Esophagus muscularis mucosa (tissue), 4 donors: ENCODE measurements around the gene NPC1L1.

Experiments used
- EP300 ChIP-seq: sonication (generic); formaldehyde crosslinking; IDR thresholded peaks from one replicate; pipeline ENCODE4 v1.6.1; 2017; ENCODE audit warnings: antibody characterized with exemption
- POLR2A ChIP-seq: fragments of 450-650 bp; IDR thresholded peaks from one replicate; pipeline ENCODE4 v1.6.1; 2017; ENCODE audit warnings: antibody characterized with exemption, moderate library complexity, mild to moderate bottlenecking, low read depth
- TF ChIP-seq, protein P1 (sequence below), 3 experiments: fragments of 200-600 bp in 2 of 3; fragments of 450-650 bp in 1 of 3; sonication (generic) in 2 of 3; IDR thresholded peaks; one replicate each; pipeline ENCODE4 v1.5.1; 2017 to 2019; ENCODE audit warnings: antibody characterized with exemption in 3 of 3, mild to moderate bottlenecking in 2 of 3, moderate library complexity in 1 of 3

DNA sequence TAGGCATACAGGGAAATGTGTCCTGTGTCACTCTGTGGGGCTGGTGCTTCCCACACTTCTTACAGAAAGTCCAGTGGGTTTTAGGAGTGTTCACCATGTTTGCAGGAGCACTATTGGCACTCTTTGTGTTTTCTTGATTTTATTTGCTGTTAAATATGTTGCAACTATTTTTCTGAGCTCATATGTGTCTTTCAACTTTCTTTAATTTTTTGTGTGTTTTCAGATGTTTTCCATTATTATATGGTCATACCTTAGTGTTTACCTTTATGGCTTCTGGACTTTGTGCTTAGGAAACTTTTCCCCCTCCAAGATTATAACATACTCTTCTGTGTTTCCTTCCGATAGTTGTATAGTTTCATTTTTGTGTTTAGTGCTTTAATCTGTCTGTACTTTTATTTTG, 29.9 kb downstream of the NPC1L1 start:
- TF ChIP-seq, protein P1, sequence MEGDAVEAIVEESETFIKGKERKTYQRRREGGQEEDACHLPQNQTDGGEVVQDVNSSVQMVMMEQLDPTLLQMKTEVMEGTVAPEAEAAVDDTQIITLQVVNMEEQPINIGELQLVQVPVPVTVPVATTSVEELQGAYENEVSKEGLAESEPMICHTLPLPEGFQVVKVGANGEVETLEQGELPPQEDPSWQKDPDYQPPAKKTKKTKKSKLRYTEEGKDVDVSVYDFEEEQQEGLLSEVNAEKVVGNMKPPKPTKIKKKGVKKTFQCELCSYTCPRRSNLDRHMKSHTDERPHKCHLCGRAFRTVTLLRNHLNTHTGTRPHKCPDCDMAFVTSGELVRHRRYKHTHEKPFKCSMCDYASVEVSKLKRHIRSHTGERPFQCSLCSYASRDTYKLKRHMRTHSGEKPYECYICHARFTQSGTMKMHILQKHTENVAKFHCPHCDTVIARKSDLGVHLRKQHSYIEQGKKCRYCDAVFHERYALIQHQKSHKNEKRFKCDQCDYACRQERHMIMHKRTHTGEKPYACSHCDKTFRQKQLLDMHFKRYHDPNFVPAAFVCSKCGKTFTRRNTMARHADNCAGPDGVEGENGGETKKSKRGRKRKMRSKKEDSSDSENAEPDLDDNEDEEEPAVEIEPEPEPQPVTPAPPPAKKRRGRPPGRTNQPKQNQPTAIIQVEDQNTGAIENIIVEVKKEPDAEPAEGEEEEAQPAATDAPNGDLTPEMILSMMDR (IDR thresholded peaks at IDR 0.05) = no peak
- TF ChIP-seq POLR2A = no peak
- TF ChIP-seq EP300 = no peak
